HEK293 (cell line): Measurements from ENCODE around the gene ACP7.

ENCODE experiments used
- GLI4 ChIP-seq: fragments of 450-650 bp; formaldehyde crosslinking; IDR thresholded peaks from 2 replicates; pipeline ENCODE4 v1.5.1; 2016; ENCODE audit warnings: missing biosample characterization, missing genetic modification characterization
- KLF1 ChIP-seq: fragments of 450-650 bp; formaldehyde crosslinking; IDR thresholded peaks from 2 replicates; pipeline ENCODE4 v1.5.1; 2016; ENCODE audit warnings: missing biosample characterization, missing genetic modification characterization
- KLF8 ChIP-seq: fragments of 450-650 bp; formaldehyde crosslinking; IDR thresholded peaks from 2 replicates; pipeline ENCODE4 v1.5.1; 2016; ENCODE audit warnings: missing biosample characterization, missing genetic modification characterization
- SP3 ChIP-seq: fragments of 450-650 bp; formaldehyde crosslinking; IDR thresholded peaks from 2 replicates; pipeline ENCODE4 v1.5.1; 2016; ENCODE audit warnings: missing biosample characterization, missing genetic modification characterization
- SP7 ChIP-seq: fragments of 450-650 bp; formaldehyde crosslinking; IDR thresholded peaks from 2 replicates; pipeline ENCODE4 v1.5.1; 2016; ENCODE audit warnings: missing biosample characterization, missing genetic modification characterization
- YY1 ChIP-seq: fragments of 450-650 bp; formaldehyde crosslinking; IDR thresholded peaks from 2 replicates; pipeline ENCODE4 v1.5.1; 2018; ENCODE audit warnings: missing biosample characterization, missing genetic modification characterization
- YY2 ChIP-seq: fragments of 450-650 bp; formaldehyde crosslinking; IDR thresholded peaks from 2 replicates; pipeline ENCODE4 v1.5.1; 2016; ENCODE audit warnings: missing biosample characterization, missing genetic modification characterization
- ZNF138 ChIP-seq: fragments of 450-650 bp; formaldehyde crosslinking; IDR thresholded peaks from 2 replicates; pipeline ENCODE4 v1.5.1; 2016; ENCODE audit warnings: missing biosample characterization, missing genetic modification characterization, borderline replicate concordance
- ZNF157 ChIP-seq: fragments of 450-650 bp; formaldehyde crosslinking; IDR thresholded peaks from 2 replicates; pipeline ENCODE4 v1.5.1; 2016; ENCODE audit warnings: missing biosample characterization, missing genetic modification characterization
- ZNF169 ChIP-seq: fragments of 450-650 bp; formaldehyde crosslinking; IDR thresholded peaks from 2 replicates; pipeline ENCODE4 v1.5.1; 2016; ENCODE audit warnings: missing biosample characterization, missing genetic modification characterization
- ZNF23 ChIP-seq: fragments of 450-650 bp; formaldehyde crosslinking; IDR thresholded peaks from 2 replicates; pipeline ENCODE4 v1.5.1; 2016; ENCODE audit warnings: missing biosample characterization, missing genetic modification characterization, borderline replicate concordance
- ZNF560 ChIP-seq: fragments of 450-650 bp; formaldehyde crosslinking; IDR thresholded peaks from 2 replicates; pipeline ENCODE4 v1.5.1; 2017; ENCODE audit warnings: missing biosample characterization, missing genetic modification characterization, borderline replicate concordance
- ZNF571 ChIP-seq: fragments of 450-650 bp; formaldehyde crosslinking; IDR thresholded peaks from 2 replicates; pipeline ENCODE4 v1.5.0; 2017; ENCODE audit warnings: missing biosample characterization, missing genetic modification characterization
- ZNF596 ChIP-seq: fragments of 450-650 bp; IDR thresholded peaks from 2 replicates; pipeline ENCODE4 v1.5.0; 2018; ENCODE audit warnings: missing biosample characterization, mild to moderate bottlenecking, missing genetic modification characterization, moderate library complexity
- ZNF660 ChIP-seq: fragments of 450-650 bp; IDR thresholded peaks from 2 replicates; pipeline ENCODE4 v1.5.1; 2018; ENCODE audit warnings: missing biosample characterization, mild to moderate bottlenecking, missing genetic modification characterization
- ZNF701 ChIP-seq: fragments of 450-650 bp; formaldehyde crosslinking; IDR thresholded peaks from 2 replicates; pipeline ENCODE4 v1.5.1; 2016; ENCODE audit warnings: missing biosample characterization, missing genetic modification characterization
- TF ChIP-seq, protein P1 (sequence below): fragments of 450-650 bp; formaldehyde crosslinking; IDR thresholded peaks from 2 replicates; pipeline ENCODE4 v1.5.1; 2016; ENCODE audit warnings: missing biosample characterization, missing genetic modification characterization, borderline replicate concordance
- TF ChIP-seq, protein P2 (sequence below): fragments of 450-650 bp; formaldehyde crosslinking; IDR thresholded peaks from 2 replicates; pipeline ENCODE4 v1.5.1; 2016; ENCODE audit warnings: missing biosample characterization, missing genetic modification characterization
- TF ChIP-seq, protein P3 (sequence below): fragments of 450-650 bp; formaldehyde crosslinking; IDR thresholded peaks from 2 replicates; pipeline ENCODE4 v1.5.1; 2016; ENCODE audit warnings: missing biosample characterization, missing genetic modification characterization
- TF ChIP-seq, protein P4 (sequence below): fragments of 450-650 bp; formaldehyde crosslinking; IDR thresholded peaks from 2 replicates; pipeline ENCODE4 v1.5.1; 2016; ENCODE audit warnings: missing biosample characterization, missing genetic modification characterization, borderline replicate concordance
- TF ChIP-seq, protein P5 (sequence below): sonication (generic); formaldehyde crosslinking; IDR thresholded peaks from 2 replicates; pipeline ENCODE4 v1.8.1; 2022; ENCODE audit warnings: mild to moderate bottlenecking, moderate library complexity, missing genetic modification reagents
- TF ChIP-seq, protein P6 (sequence below): fragments of 450-650 bp; formaldehyde crosslinking; IDR thresholded peaks from 2 replicates; pipeline ENCODE4 v1.5.1; 2016; ENCODE audit warnings: missing biosample characterization, missing genetic modification characterization

The ACP7 gene

DNA sequence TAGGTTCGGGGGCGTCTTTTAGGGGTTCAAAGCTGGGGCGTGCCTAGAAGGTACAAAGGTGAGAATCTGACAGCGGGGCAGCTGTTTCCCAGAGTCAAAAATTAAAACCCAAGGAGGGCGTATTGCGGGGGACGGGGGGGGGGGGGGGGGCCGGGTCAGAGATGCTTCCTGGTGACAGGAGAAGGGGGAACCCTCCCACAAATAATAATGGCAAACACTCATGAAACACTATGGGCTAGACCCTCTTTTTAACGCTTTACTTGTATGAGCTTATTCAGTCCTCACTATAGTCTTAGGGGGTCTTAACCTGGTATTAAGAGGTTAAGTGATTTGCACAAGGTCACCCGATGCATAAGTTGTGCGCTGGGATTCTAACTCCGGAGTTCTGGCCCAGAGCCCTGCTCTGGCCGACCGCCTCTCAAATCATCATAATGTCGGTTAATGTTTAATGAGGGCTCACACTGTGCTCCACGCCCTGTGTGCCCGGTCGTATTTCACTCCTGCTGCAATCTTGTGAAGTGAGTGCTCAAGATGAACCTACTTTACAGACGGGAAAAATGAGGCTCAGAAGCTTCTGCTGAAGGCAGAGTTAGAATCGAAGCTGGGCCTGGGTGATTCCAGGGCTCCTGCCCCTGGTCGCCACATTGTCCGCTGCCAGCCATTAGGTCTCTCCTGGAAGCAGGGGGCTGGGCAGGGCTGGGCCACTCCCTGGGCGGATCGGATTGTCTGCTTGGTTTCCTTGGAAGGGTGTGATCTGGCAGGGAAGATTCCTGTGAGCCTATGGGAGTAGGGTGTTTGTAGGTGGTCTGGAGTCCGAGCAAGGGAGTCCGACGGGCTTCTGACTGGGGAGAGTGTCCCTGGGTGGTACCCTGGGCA lies 42.4 kb downstream of the ACP7 start (continued):
- TF ChIP-seq, protein P1, sequence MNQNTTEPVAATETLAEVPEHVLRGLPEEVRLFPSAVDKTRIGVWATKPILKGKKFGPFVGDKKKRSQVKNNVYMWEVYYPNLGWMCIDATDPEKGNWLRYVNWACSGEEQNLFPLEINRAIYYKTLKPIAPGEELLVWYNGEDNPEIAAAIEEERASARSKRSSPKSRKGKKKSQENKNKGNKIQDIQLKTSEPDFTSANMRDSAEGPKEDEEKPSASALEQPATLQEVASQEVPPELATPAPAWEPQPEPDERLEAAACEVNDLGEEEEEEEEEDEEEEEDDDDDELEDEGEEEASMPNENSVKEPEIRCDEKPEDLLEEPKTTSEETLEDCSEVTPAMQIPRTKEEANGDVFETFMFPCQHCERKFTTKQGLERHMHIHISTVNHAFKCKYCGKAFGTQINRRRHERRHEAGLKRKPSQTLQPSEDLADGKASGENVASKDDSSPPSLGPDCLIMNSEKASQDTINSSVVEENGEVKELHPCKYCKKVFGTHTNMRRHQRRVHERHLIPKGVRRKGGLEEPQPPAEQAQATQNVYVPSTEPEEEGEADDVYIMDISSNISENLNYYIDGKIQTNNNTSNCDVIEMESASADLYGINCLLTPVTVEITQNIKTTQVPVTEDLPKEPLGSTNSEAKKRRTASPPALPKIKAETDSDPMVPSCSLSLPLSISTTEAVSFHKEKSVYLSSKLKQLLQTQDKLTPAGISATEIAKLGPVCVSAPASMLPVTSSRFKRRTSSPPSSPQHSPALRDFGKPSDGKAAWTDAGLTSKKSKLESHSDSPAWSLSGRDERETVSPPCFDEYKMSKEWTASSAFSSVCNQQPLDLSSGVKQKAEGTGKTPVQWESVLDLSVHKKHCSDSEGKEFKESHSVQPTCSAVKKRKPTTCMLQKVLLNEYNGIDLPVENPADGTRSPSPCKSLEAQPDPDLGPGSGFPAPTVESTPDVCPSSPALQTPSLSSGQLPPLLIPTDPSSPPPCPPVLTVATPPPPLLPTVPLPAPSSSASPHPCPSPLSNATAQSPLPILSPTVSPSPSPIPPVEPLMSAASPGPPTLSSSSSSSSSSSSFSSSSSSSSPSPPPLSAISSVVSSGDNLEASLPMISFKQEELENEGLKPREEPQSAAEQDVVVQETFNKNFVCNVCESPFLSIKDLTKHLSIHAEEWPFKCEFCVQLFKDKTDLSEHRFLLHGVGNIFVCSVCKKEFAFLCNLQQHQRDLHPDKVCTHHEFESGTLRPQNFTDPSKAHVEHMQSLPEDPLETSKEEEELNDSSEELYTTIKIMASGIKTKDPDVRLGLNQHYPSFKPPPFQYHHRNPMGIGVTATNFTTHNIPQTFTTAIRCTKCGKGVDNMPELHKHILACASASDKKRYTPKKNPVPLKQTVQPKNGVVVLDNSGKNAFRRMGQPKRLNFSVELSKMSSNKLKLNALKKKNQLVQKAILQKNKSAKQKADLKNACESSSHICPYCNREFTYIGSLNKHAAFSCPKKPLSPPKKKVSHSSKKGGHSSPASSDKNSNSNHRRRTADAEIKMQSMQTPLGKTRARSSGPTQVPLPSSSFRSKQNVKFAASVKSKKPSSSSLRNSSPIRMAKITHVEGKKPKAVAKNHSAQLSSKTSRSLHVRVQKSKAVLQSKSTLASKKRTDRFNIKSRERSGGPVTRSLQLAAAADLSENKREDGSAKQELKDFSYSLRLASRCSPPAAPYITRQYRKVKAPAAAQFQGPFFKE (tag by site-specific recombination) = no peak
- TF ChIP-seq ZNF571 (tag by site-specific recombination) (no peak), ZNF660 (tag by site-specific recombination) (no peak; the same call in 1 of the 2 replicates), ZNF169 (tag by site-specific recombination) (no peak), SP7 (tag by site-specific recombination) (peak; percentile 85), GLI4 (tag by site-specific recombination) (no peak), SP3 (peak; percentile 73), YY1 (tag by site-specific recombination) (no peak; the same call in 1 of the 2 replicates), ZNF596 (tag by site-specific recombination) (no peak), ZNF560 (tag by site-specific recombination) (no peak), ZNF157 (tag by site-specific recombination) (no peak), KLF1 (tag by site-specific recombination) (peak; percentile 100), ZNF23 (tag by site-specific recombination) (no peak), ZNF138 (tag by site-specific recombination) (no peak), YY2 (tag by site-specific recombination) (no peak), KLF8 (tag by site-specific recombination) (peak; percentile 78), ZNF701 (tag by site-specific recombination) (no peak)
- TF ChIP-seq, protein P2, sequence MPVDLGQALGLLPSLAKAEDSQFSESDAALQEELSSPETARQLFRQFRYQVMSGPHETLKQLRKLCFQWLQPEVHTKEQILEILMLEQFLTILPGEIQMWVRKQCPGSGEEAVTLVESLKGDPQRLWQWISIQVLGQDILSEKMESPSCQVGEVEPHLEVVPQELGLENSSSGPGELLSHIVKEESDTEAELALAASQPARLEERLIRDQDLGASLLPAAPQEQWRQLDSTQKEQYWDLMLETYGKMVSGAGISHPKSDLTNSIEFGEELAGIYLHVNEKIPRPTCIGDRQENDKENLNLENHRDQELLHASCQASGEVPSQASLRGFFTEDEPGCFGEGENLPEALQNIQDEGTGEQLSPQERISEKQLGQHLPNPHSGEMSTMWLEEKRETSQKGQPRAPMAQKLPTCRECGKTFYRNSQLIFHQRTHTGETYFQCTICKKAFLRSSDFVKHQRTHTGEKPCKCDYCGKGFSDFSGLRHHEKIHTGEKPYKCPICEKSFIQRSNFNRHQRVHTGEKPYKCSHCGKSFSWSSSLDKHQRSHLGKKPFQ (tag by site-specific recombination) = peak; percentile 81
- TF ChIP-seq, protein P3, sequence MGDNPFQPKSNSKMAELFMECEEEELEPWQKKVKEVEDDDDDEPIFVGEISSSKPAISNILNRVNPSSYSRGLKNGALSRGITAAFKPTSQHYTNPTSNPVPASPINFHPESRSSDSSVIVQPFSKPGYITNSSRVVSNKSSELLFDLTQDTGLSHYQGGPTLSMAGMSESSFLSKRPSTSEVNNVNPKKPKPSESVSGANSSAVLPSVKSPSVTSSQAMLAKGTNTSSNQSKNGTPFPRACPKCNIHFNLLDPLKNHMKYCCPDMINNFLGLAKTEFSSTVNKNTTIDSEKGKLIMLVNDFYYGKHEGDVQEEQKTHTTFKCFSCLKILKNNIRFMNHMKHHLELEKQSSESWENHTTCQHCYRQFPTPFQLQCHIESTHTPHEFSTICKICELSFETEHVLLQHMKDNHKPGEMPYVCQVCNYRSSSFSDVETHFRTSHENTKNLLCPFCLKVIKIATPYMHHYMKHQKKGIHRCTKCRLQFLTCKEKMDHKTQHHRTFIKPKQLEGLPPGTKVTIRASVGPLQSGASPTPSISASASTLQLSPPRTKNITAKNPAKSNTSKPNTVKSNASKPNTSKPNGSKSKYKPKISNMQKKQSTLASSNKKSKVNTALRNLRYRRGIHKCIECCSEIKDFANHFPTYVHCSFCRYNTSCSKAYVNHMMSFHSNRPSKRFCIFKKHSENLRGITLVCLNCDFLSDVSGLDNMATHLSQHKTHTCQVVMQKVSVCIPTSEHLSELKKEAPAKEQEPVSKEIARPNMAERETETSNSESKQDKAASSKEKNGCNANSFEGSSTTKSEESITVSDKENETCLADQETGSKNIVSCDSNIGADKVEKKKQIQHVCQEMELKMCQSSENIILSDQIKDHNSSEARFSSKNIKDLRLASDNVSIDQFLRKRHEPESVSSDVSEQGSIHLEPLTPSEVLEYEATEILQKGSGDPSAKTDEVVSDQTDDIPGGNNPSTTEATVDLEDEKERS (tag by site-specific recombination) = no peak; the same call in 1 of the 2 replicates
- TF ChIP-seq, protein P4, sequence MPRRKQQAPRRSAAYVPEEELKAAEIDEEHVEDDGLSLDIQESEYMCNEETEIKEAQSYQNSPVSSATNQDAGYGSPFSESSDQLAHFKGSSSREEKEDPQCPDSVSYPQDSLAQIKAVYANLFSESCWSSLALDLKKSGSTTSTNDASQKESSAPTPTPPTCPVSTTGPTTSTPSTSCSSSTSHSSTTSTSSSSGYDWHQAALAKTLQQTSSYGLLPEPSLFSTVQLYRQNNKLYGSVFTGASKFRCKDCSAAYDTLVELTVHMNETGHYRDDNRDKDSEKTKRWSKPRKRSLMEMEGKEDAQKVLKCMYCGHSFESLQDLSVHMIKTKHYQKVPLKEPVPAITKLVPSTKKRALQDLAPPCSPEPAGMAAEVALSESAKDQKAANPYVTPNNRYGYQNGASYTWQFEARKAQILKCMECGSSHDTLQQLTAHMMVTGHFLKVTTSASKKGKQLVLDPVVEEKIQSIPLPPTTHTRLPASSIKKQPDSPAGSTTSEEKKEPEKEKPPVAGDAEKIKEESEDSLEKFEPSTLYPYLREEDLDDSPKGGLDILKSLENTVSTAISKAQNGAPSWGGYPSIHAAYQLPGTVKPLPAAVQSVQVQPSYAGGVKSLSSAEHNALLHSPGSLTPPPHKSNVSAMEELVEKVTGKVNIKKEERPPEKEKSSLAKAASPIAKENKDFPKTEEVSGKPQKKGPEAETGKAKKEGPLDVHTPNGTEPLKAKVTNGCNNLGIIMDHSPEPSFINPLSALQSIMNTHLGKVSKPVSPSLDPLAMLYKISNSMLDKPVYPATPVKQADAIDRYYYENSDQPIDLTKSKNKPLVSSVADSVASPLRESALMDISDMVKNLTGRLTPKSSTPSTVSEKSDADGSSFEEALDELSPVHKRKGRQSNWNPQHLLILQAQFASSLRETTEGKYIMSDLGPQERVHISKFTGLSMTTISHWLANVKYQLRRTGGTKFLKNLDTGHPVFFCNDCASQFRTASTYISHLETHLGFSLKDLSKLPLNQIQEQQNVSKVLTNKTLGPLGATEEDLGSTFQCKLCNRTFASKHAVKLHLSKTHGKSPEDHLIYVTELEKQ (tag by site-specific recombination) = no peak
- TF ChIP-seq, protein P5, sequence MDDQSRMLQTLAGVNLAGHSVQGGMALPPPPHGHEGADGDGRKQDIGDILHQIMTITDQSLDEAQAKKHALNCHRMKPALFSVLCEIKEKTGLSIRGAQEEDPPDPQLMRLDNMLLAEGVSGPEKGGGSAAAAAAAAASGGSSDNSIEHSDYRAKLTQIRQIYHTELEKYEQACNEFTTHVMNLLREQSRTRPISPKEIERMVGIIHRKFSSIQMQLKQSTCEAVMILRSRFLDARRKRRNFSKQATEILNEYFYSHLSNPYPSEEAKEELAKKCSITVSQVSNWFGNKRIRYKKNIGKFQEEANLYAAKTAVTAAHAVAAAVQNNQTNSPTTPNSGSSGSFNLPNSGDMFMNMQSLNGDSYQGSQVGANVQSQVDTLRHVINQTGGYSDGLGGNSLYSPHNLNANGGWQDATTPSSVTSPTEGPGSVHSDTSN (CRISPR knock-in tag) = no peak
- TF ChIP-seq, protein P6, sequence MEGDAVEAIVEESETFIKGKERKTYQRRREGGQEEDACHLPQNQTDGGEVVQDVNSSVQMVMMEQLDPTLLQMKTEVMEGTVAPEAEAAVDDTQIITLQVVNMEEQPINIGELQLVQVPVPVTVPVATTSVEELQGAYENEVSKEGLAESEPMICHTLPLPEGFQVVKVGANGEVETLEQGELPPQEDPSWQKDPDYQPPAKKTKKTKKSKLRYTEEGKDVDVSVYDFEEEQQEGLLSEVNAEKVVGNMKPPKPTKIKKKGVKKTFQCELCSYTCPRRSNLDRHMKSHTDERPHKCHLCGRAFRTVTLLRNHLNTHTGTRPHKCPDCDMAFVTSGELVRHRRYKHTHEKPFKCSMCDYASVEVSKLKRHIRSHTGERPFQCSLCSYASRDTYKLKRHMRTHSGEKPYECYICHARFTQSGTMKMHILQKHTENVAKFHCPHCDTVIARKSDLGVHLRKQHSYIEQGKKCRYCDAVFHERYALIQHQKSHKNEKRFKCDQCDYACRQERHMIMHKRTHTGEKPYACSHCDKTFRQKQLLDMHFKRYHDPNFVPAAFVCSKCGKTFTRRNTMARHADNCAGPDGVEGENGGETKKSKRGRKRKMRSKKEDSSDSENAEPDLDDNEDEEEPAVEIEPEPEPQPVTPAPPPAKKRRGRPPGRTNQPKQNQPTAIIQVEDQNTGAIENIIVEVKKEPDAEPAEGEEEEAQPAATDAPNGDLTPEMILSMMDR (tag by site-specific recombination) = no peak
